ENCODE results near the gene FLT1.

The FLT1 gene

GRCh38 chr13:28314879-28315278 is 180.0 kb downstream of the FLT1 start:
- no peak for DNase-seq (ENCODE audit: low spot score)

DNA sequence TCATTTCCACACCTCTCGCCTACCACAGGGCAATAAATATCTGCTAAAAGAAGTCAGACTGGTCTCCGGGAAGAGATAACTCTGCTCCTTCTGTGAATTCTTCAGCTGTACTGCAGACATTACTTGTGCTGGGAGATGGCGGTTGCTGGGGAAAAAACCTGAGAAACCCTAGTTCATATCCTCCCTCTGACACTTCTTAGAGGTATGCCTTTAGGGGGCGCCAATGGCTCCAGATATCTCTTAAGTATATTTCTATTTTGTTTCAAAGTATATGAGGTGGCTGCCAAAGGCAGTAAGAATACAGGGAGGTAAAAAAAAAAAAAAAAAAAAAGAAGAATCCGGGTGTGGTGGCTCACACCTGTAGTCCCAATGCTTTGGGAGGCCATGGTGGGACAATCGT is 181.3 kb downstream of the FLT1 start:
- no peak for DNase-seq (ENCODE audit: low spot score)

GRCh38 chr13:28306325-28306724 is 188.6 kb downstream of the FLT1 start:
- no peak for DNase-seq (ENCODE audit: low spot score)

DNA sequence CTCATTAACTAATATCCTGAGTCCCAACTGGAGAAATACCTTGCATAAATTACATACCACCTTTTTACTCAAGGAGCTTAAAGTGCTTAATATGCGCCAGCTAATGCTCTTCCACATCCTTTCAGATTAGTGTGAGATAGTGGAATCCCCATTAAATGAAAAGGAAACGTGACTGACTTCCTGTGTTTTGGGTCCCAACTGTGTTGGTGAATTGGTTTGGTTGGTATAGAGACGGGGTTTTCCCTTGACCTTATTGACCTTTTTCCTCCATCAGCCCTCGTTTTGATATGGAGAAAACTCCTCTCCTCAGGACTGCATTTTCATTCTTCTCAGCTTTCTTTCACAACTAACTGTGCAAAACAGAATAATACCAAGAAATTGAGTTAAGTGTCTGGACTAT is 193.1 kb downstream of the FLT1 start:
- DNase-seq (ENCODE audit: low spot score) = no peak

DNA sequence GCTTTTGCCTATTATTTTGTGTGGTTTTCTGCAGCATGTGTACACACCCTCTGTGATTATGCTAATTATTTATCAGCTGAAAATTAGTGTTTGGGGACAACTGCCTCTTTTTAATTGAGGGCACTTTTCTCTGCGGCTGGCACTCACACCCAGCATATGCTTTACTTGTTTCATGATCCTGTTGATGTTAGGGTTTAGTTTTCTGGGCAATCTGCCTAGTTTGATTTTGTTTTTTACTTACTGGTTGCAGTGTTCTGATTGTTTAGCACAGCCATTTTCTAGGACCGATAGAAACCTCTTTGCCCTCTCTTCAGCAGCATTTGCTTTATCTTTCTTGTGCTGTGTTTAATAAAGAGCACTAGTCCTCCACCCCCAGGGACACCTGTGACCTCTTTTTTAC is 195.0 kb downstream of the FLT1 start:
- DNase-seq (ENCODE audit: low spot score) = no peak

- DNase-seq (ENCODE audit: low spot score) = no peak
Observed at GRCh38 chr13:28297341-28297740, 197.6 kb downstream of the FLT1 start.

GRCh38 chr13:28286263-28286662 is 208.7 kb downstream of the FLT1 start:
- no peak for DNase-seq (ENCODE audit: low spot score)

- DNase-seq (ENCODE audit: low spot score) = no peak
Observed at GRCh38 chr13:28283600-28283999, 211.3 kb downstream of the FLT1 start.

DNA sequence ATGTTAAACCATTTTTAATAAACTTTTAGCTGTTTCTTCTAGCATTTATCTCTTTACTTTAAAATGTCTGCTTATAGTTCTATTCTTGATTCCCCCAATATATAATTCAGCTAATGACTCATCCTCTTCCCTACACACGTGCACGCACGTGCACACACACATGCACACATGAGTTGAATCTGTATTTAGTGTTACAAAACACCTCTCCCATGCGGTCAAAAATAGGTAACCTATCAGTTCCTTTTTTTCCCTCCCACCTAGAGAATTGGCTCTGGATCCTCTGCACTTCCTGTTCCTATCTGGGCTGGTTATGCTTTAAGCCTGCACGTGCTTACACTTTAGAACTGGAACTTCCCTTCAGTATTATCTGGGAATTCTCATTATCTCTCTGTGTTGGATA is 212.5 kb downstream of the FLT1 start:
- DNase-seq (ENCODE audit: low spot score) = no peak

- DNase-seq (ENCODE audit: low spot score) = no peak
Observed at GRCh38 chr13:28273919-28274318, 221.0 kb downstream of the FLT1 start.

GRCh38 chr13:28271056-28271840 is 223.7 kb downstream of the FLT1 start:
- DNase-seq (ENCODE audit: low spot score) = no peak

- no peak for DNase-seq (ENCODE audit: low spot score)
Observed at GRCh38 chr13:28268800-28269223, 226.1 kb downstream of the FLT1 start.

DNA sequence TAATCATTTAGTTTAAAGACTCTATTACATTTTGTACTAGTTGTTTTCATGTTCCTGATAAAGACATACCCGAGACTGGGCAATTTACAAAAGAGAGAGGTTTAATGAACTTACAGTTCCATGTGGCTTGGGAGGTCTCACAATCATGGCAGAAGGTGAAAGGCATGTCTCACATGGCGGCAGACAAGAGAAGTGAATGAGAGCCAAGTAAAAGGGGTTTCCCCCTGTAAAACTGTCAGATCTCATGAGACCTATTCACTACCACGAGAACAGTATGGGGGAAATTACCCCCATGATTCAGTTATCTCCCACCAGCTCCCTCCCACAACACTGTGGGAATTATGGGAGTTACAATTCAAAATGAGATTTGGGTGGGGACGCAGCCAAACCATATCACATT is 227.4 kb downstream of the FLT1 start:
- DNase-seq (ENCODE audit: low spot score) = no peak

DNA sequence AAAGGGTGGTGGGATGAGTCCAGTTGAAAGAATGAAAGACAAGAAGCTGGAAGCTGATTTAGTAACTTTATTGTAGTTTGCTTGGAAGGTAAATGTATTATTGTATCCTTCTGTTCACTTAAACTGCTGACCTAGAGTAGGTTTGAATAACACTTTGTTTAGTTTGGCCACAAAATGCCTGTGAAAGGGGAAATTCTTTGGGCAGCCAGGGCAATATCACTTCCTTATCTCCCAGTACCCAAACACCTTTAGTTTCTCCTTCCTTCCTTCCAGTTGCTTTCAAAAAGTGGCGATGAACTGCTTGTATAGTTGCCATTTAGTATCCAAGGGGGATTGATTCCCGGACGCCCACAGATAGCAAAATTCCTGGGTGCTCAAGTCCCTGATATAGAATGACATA is 236.5 kb downstream of the FLT1 start:
- no peak for DNase-seq (ENCODE audit: low spot score)

- no peak for DNase-seq (ENCODE audit: low spot score)
Observed at GRCh38 chr13:28257305-28257704, 237.6 kb downstream of the FLT1 start.

DNA sequence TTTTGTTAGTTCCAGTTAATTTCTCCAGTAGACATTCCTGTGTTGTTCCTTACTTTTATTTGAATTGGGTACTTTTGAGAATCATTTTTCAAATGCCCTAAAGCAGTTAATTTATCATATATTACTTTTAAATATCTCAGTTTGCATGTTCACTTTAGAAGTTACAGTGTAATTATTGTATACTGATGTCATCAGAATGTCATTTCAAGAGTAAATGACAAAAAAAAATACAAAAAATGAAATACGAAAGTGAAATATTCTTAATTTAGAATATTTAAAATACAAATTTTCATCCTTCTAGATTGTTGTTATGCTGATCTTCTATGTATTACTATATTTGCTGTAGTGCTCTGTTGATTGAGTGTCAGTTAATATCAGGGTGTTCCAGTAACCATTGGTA is 242.4 kb downstream of the FLT1 start:
- DNase-seq (ENCODE audit: low spot score) = no peak

DNA sequence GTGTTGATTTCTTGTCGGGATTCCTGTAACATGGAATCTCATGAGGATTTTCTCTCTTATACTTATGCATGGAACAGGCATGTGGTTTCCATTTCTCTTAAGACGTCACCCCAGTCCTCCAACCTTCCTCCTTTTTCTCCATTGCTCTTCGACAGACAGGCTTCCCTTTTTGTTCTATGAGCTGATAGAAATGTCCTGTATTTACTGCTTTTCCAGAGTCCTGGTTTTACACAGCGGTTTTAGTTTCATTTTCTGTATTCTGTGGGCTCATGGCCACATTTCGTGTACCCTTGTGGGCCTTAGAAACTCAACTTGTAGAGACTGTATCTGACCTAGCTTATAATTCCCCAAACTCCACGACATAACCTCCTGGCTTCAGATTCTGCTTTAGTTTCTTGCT is 243.5 kb downstream of the FLT1 start:
- no peak for DNase-seq (ENCODE audit: low spot score)

DNA sequence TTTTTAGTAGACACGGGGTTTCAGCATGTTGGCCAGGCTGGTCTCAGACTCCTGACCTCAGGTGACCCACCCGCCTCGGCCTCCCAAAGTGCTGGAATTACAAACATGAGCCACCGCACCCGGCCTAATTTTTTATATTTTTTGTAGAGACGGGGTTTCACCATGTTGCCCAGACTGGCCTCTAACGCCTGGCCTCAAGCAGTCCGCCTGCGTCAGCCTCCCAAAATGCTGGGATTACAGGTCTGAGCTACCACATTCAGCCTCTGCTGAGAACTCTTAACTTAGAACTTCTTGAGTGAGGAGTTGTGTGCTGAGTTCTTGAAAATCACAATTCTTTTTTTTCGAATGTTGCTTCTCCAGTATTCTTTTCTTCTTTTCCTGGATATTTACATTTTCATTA is 244.4 kb downstream of the FLT1 start:
- DNase-seq (ENCODE audit: low spot score) = no peak

All from globus pallidus (tissue), 1 donor.